ENCODE results near the gene DUSP6. TPM values are rescaled to one million over a fixed set of nuclear protein-coding genes. Genes with fewer than 3 reads are reported as not detected.

DUSP6 gene
- total and polyA plus RNA-seq, 2 of the 8 experiments (the other 6 are each of a cell fraction or from before 2014, with no cell fraction given), result 99.3 to 179 TPM

GRCh38 chr12:89401433-89402058 is 49.2 kb upstream of the DUSP6 start:
- H4K8ac ChIP-seq (ENCODE audit: extremely low read depth, insufficient read depth, low read length), result no peak overlapping the region
- no peak for FAIRE-seq
- TF ChIP-seq NRF1 (IDR thresholded peaks at IDR 0.05; ENCODE audit: low read depth, low read length), result no peak
- no peak for TF ChIP-seq TEAD4 (IDR thresholded peaks at IDR 0.05; ENCODE audit: low read depth, low read length)
- no peak for TF ChIP-seq HDAC2 (IDR thresholded peaks at IDR 0.05; ENCODE audit: borderline replicate concordance in 1 of 2, low read depth in 2 of 2, low read length in 2 of 2)
- TF ChIP-seq E2F6 (IDR thresholded peaks at IDR 0.05), result no peak
- TF ChIP-seq POLR2AphosphoS5 (IDR thresholded peaks at IDR 0.05; ENCODE audit: low read depth, low read length), result no peak
- TF ChIP-seq YY1 (IDR thresholded peaks at IDR 0.05; ENCODE audit: low read depth, low read length), result no peak
- TF ChIP-seq BRCA1 (IDR thresholded peaks at IDR 0.05; ENCODE audit: low read depth, low read length), result no peak
- TF ChIP-seq ASH2L (IDR thresholded peaks at IDR 0.05; ENCODE audit: low read length), result no peak
- TF ChIP-seq POLR2A (IDR thresholded peaks at IDR 0.05; ENCODE audit: control extremely low read depth in 1 of 2, low read depth in 2 of 2, low read length in 2 of 2), result no peak
- no peak for TF ChIP-seq CREB1 (IDR thresholded peaks at IDR 0.05)
- no peak for TF ChIP-seq USF2 (IDR thresholded peaks at IDR 0.05; ENCODE audit: low read length)
- no peak for TF ChIP-seq TBP (IDR thresholded peaks at IDR 0.05; ENCODE audit: low read depth, low read length)
- no peak for TF ChIP-seq RAD21 (IDR thresholded peaks at IDR 0.05 in 1 of 2, conservative IDR thresholded peaks at IDR 0.05 in 1 of 2; ENCODE audit: low read depth in 2 of 2, low read length in 2 of 2)

More at GRCh38 chr12:89401433-89402058, 49.2 kb upstream of the DUSP6 start:
- Histone ChIP-seq H2BK12ac (ENCODE audit: low read depth, low read length) (no peak overlapping the region), H3K23ac (ENCODE audit: insufficient read length) (no peak overlapping the region), H3K27ac (ENCODE audit: low read depth, low read length) (no peak overlapping the region), H2BK15ac (ENCODE audit: low read length) (no peak overlapping the region), H2BK120ac (replicated peaks; ENCODE audit: low read depth, low read length) (no peak overlapping the region), H3K9ac (replicated peaks in 1 of 4; ENCODE audit: extremely low read depth in 1 of 4, low read depth in 3 of 4, low read length in 3 of 4) (no peak overlapping the region), H3K9me3 (ENCODE audit: insufficient read depth in 2 of 2, low read depth in 1 of 2, low read length in 1 of 2) (no peaks in the 10 kb centered on the region), H2BK5ac (ENCODE audit: low read depth, low read length) (no peak overlapping the region), H3K27me3 (replicated peaks in 1 of 4; ENCODE audit: control insufficient read depth in 3 of 4, extremely low read depth in 1 of 4, insufficient read depth in 3 of 4, low read length in 3 of 4) (no peaks in the 10 kb centered on the region), H3K4ac (replicated peaks; ENCODE audit: insufficient read length, low read depth, low read length) (no peak overlapping the region), H2BK20ac (ENCODE audit: low read length) (no peak overlapping the region), H4K5ac (ENCODE audit: insufficient read length, low read depth, low read length) (no peak overlapping the region), H4K91ac (replicated peaks; ENCODE audit: insufficient read length, low read length) (no peak overlapping the region), H2AFZ (ENCODE audit: low read length) (no peak overlapping the region), H2AK5ac (ENCODE audit: low read depth, low read length) (no peak overlapping the region), H3K4me1 (replicated peaks in 1 of 4; ENCODE audit: control insufficient read depth in 3 of 4, insufficient read depth in 4 of 4, low read length in 3 of 4) (no peaks in the 10 kb centered on the region), H3K56ac (replicated peaks; ENCODE audit: insufficient read length, low read depth, low read length) (no peak overlapping the region), H3K23me2 (ENCODE audit: low read depth, low read length) (no peaks in the 10 kb centered on the region), H3K4me2 (ENCODE audit: insufficient read depth in 1 of 2, low read depth in 2 of 2, low read length in 2 of 2) (no peak overlapping the region), H3K79me1 (ENCODE audit: low read depth, low read length) (no peaks in the 10 kb centered on the region), H3K4me3 (ENCODE audit: extremely low read depth in 1 of 4, insufficient read depth in 2 of 4, low read depth in 3 of 4, low read length in 4 of 4) (no peak overlapping the region), H3K36me3 (ENCODE audit: control insufficient read depth in 2 of 4, insufficient read depth in 4 of 4, low read length in 3 of 4) (no peaks in the 10 kb centered on the region), H3K18ac (ENCODE audit: extremely low read depth, low read length) (no peak overlapping the region), H3K14ac (ENCODE audit: insufficient read length) (no peak overlapping the region), H3K79me2 (ENCODE audit: control insufficient read depth in 1 of 2, insufficient read depth in 2 of 2, low read length in 2 of 2) (no peaks in the 10 kb centered on the region), H4K20me1 (replicated peaks in 1 of 2; ENCODE audit: control insufficient read depth in 1 of 2, insufficient read depth in 2 of 2, low read length in 2 of 2) (no peaks in the 10 kb centered on the region)
- POLR2A ChIA-PET (ENCODE audit: partially characterized antibody), result no interaction called here
- CTCF ChIA-PET (ENCODE audit: partially characterized antibody), result no interaction called here
- no peak for DNase-seq (ENCODE audit: low read depth in 1 of 2, low spot score in 2 of 2)
- 93% methylated on average over 2 of the region's 3 CpGs; no CpG with 5 or more reads in 1 of the 2 experiments for WGBS, 2 experiments (ENCODE audit: extremely low coverage in 1 of 2, insufficient coverage in 1 of 2, insufficient read length in 1 of 2, insufficient replicate concordance in 2 of 2, low coverage in 1 of 2, low lambda C conversion rate in 2 of 2, missing lambda C conversion rate in 1 of 2)
